Measurements from ENCODE around the gene BRSK2.
"Not testable (repeated sequence)": the region's sequence is repeated elsewhere in the genome, so short reads cannot be mapped to it uniquely, and the experiment has no call there.

Gene BRSK2

DNA sequence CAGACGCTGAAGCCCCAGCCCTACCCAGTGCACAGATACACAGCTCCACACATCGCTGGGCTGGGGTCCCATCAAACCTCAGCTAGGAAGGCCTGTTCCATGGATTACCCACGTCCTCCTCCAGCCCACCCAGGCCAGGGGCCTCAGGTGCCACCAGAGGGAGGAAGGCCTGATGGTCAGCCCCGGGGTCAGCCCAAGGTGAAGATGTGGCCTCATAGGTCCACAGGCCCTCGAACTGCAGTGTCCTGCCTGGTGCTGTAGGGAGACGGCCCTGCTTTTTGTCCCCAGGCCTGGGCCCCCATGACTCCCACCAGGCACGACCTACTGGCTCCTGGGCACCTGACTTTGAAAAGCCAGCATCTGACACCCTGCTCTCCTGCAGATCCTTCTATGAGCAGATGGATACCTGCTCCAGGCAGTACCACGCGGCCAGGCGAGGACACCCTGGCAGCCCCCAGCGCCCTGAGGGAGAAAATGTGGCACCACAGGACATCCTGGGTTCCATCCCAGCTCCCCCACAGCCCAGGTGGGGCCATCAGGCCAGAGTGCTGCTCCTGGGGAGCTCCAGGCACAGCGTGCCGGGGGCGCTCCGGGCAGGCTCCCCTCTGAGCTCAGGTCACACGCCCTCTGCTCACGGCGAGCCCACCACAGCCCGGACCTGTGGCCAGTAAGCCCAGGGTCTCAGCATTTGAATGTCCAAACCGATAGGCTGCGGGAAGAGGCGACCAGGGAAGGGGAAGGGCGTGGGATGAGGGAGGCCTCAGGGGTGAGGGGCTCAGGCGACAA is 112.6 kb downstream of the BRSK2 start:
- no peak for DNase-seq

DNA sequence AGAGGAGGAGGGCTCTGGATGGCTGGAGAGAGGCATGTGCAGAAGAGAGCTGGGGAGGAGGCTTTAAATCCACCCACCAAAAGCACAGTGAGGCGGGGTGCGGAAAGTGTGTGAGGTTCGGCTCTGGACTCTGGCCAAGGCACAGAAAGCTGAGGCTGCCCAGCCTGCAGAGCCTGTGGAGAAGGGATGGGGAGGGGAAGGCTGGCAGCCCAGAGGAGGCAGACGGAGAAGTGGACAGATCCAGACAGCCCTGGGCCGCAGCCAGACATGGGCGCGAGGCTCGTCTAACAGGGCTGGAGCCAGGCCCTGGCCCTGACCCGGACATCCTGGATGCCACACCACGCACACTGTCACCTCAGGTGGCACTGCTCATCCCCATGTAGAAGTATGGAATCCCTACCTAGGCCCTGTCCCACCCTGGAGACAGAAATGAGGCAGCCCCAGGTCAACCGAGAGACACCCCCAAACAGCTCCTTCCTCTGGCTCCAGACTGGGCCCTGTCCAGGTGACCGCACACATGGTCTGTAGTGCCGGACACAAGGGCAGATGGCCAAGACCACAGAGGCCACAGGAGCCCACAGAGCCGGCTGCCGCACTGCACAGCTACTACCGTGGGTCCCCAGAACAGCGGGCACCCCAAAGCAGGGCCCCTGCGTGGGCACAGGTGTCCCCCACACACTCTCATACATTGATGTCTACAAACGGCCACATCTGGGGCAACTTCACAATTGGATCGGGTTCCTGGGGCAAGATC is 113.4 kb downstream of the BRSK2 start:
- no peak for DNase-seq

DNA sequence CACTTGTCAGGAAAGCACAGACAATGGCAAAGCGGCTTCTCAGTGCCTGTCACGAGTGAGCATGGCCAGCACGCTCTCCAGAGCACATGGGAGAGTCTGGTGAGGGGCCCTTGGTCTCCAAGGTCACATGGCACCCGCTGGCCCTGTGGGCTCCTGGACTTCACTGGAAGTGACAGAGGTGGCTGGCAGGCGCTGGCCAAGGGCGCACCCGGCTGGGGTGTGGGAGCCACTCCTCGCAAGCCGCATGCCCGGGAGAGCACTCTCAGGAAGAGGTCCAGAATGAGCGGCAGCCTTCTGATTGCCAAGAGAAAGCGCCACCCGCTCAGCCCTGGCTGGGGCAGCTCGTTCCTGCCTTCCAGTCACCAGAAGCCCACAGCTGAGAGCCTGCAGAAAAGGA is 114.0 kb downstream of the BRSK2 start:
- DNase-seq = no peak

GRCh38 chr11:1504138-1504537 is 114.4 kb downstream of the BRSK2 start:
- no peak for DNase-seq

DNA sequence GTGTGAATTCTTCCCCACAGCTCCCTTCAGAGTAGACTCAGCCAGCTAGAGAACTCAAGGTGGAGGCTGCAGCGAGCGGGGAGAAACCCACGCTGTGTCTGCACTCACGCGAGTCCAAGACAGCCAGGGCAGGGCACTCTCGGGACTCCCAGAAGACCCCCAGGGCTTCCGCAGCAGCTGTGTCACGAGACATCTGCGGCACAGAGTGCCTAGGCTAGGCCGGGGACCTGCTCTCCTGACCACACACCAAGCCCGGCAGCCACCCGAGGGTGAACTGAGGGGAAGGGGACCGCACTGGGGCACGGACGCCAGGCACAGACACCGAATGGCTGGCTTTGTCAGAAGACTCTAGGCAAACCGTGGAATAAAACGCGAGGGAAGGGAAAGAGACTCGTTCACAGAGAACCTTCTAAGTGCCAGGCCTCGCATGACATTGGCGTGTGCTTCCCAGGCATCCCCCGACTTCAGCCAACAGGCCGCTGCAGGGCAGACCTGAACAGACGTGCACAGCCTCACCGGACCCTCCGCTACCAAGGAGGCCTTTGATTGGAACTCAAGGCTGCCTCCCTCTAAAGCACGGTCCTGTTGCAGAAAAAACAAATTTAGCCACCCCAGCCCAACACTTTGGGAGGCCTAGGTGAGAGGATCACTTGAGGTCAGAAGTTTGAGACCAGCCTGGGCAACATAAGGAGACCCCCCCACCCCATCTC is 115.0 kb downstream of the BRSK2 start:
- no peak for DNase-seq

DNA sequence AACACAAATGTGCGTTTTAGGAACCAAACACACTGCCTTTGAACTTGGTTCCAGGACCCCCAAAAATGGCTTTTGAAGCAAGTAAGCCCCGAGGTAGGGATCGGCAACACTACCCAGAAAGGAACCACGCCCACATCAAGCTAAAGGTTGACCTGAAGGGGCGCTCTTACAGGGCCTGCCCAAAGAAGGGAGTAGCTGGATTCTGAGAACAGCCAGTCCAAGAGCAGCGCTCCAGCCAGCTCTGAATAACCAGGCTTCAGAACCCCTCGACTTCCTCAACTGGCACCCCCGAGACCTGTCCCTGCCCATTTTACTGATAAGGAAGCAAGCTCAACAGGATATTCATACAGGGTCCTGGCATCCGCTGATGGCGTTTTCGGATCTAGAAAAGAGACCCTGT is 115.7 kb downstream of the BRSK2 start:
- DNase-seq = no peak

GRCh38 chr11:1506981-1507380 is 117.2 kb downstream of the BRSK2 start:
- DNase-seq = no peak

- DNase-seq = no peak
Observed at GRCh38 chr11:1507381-1508140, 117.8 kb downstream of the BRSK2 start.

- DNase-seq = no peak
Observed at GRCh38 chr11:1508491-1508891, 118.8 kb downstream of the BRSK2 start.

GRCh38 chr11:1508986-1509385 is 119.3 kb downstream of the BRSK2 start:
- no peak for DNase-seq

DNA sequence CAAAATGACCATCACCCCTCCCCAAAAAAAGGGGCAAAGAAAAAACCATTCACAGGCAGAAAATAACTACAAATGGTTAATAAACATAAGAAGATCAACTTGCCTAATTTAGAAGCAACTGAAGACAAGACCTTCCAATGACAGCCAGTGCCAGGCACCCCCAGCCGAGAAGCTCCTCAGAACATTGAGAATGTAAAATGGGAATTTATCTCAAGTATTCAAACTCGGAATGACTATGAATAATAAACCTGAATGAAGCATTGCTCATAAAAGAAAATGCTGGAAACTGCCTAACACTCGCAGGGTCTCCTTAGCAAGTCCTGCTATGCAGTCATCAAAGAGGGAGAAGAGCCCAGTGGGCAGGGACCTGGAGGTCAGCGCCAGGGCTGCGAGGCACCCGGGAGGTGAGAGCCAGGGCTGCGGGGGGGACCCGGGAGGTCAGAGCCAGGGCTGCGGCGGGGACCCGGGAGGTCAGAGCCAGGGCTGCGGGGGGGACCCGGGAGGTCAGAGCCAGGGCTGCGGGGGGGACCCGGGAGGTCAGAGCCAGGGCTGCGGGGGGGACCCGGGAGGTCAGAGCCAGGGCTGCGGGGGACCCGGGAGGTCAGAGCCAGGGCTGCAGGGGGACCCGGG is 120.0 kb downstream of the BRSK2 start:
- DNase-seq = no peak

- not testable (repeated sequence) for DNase-seq
Observed at GRCh38 chr11:1510351-1510750, 120.6 kb downstream of the BRSK2 start.

- DNase-seq = no peak
Observed at GRCh38 chr11:1510928-1511327, 121.2 kb downstream of the BRSK2 start.

DNA sequence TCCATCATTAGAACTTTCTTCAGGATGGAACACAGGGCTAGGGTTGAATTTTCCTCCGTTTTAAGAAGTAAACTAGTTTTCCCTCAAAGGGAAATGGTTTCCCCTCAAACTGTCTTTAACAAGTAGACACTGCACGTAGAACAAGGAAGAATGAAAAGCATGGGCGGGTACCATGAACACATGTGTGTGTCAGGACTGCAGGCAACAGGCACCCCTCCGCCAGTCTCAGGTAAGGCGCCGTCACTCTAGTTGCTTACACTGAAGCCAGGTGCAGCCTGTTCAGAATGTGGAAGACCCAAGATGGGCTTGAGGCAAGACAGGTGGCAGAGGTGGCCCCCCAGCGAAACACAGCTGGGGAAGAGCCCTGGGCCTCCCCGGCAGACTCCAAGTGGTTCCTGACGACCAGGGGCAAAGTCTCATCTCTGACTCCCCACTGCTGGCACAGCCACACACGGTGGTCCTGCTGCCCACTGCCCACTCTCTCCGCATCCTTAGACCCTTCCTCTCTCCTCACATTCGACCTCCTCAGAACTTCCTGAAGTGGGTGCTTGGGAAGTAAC is 122.3 kb downstream of the BRSK2 start:
- DNase-seq = no peak
